Myometrial cell (primary cell): ENCODE measurements around the gene EFCAB10. TPM values are rescaled to one million over a fixed set of nuclear protein-coding genes. Genes with fewer than 3 reads are reported as not detected.

Experiments used
- total RNA-seq: library from RNA; depleted of rRNA; stranded (reverse); fragments of >200 nt; gene quantifications from 2 replicates; pipeline ENCODE4 v1.2.3, GENCODE V29; 2015

Gene EFCAB10
- not detected in 2 replicates for total RNA-seq

GRCh38 chr7:105581066-105581811 is at the start of gene EFCAB10:
TSS of gene EFCAB10 (minus strand) at chr7:105581493. CDS start at chr7:105581463, 30 bp downstream.

GRCh38 chr7:105531792-105532671 is 49.3 kb downstream of the EFCAB10 start, which contains the start of gene RINT1:
TSS of gene RINT1 (plus strand) at chr7:105532201. CDS start at chr7:105532316, 115 bp downstream.

GRCh38 chr7:105521717-105522463 is 59.4 kb downstream of the EFCAB10 start, which contains the start of gene PUS7:
TSS of gene PUS7 (minus strand) at chr7:105522271. CDS start at chr7:105508512, 13,759 bp downstream.

Other genes starting within 250 kb of the EFCAB10 start
- gene SRPK2, start 192.6 kb downstream of the EFCAB10 start, total RNA-seq = 31.9 and 79.9 TPM in 2 replicates
- 8.3 and 10.7 TPM in 2 replicates for gene PUS7, start 59.2 kb downstream of the EFCAB10 start, total RNA-seq
- gene RINT1, start 49.3 kb downstream of the EFCAB10 start, total RNA-seq = 21.6 and 23.6 TPM in 2 replicates